OCI-LY3 (cell line): ENCODE measurements around the gene FRYL.

Experiments used
- EZH2phosphoT487 ChIP-seq: fragments of 200-600 bp; shearing (Covaris generic); IDR thresholded peaks from 2 replicates; pipeline ENCODE4 v1.6.1; 2018; ENCODE audit warnings: antibody characterized with exemption, mixed run types, low read depth
- TF ChIP-seq, protein P1 (sequence below): fragments of 200-600, 300-600 bp; sonication (generic); IDR thresholded peaks from 2 replicates; pipeline ENCODE4 v1.5.1; 2014; ENCODE audit warnings: antibody characterized with exemption, low read length, low read depth

DNA sequence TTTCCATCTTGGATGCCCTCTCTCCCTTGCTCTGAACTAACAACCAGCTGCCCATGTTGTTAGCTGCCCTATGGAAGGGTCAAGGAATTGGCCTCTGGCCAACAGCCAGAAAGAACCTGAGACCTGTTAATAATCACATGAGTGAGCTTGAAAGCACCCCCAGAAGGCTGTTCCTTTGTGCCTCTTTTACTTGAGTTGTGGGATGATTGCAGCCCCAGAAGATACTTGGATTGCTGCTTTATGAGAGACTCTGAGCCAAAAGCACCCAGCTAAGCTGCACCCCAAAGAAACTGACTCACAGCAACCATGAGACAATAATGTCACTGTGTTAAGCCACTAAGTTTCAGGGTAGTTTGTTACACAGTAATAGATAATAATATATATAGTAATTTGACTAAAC, 73.3 kb downstream of the FRYL start:
- TF ChIP-seq, protein P1, sequence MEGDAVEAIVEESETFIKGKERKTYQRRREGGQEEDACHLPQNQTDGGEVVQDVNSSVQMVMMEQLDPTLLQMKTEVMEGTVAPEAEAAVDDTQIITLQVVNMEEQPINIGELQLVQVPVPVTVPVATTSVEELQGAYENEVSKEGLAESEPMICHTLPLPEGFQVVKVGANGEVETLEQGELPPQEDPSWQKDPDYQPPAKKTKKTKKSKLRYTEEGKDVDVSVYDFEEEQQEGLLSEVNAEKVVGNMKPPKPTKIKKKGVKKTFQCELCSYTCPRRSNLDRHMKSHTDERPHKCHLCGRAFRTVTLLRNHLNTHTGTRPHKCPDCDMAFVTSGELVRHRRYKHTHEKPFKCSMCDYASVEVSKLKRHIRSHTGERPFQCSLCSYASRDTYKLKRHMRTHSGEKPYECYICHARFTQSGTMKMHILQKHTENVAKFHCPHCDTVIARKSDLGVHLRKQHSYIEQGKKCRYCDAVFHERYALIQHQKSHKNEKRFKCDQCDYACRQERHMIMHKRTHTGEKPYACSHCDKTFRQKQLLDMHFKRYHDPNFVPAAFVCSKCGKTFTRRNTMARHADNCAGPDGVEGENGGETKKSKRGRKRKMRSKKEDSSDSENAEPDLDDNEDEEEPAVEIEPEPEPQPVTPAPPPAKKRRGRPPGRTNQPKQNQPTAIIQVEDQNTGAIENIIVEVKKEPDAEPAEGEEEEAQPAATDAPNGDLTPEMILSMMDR = no peak
- no peak for TF ChIP-seq EZH2phosphoT487
